ENCODE results near the gene MINK1. TPM values are rescaled to one million over a fixed set of nuclear protein-coding genes. Genes with fewer than 3 reads are reported as not detected.

Gene MINK1
- total and polyA plus RNA-seq, 2 of the 13 experiments (the other 11 are each of a cell fraction or from before 2014, with no cell fraction given) = 17.2 to 63.9 TPM

DNA sequence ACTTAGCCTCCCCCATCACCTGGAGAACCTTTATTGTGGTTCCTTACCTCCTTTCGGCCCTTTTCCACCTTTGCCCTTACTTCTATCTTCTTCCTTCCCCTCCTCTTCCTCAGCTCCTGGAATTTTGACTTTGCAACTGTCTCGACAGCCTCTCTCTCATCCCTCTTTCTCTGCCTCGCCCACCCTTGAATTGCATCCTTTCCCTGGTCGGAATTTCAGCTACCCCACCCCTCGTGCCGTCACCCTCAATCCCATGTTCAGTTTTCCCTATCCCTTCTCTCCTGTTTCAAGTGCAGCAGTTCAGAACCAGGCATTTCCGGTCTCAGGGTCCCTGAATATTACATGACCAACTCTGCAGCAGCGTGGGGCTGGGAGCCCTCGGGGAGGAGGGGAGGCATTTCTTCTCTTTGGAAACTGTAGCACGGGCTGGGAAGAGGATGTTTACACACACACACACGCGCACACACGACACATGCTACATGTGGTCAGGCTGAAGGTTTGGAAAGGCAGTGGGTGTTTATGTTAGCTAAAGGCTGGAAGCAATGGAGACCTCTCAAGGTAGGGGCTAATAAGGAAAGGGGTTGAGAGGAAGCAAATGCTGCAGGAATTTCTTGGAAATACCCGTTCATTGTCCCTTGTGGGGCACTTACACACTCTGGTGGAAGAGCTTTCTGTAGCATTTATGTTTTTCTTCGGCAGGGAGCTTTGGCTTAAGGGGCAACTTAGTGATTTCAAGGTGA lies 971 bp downstream of the MINK1 start:
- intact Hi-C loops (cut with micrococcal nuclease; ENCODE audit: unreplicated experiment) = loop anchor here (10.0 kb wide), 1 partner anchor 51 kb away; no protein-coding TSS in a partner anchor
- no peaks in the 10 kb centered on the region for H3K27me3 ChIP-seq (ENCODE audit: control insufficient read depth in 1 of 2, insufficient read depth in 2 of 2, low read length in 2 of 2)
- ATAC-seq (peak; percentile 70), DNase-seq (ENCODE audit: low spot score) (peak; percentile 68), FAIRE-seq (no peak)
- peaks cover 45% of the 10 kb centered on the region for H3K4me1 ChIP-seq (ENCODE audit: insufficient read depth, low read length)
- H3K4me3 ChIP-seq (replicated peaks in 1 of 3; ENCODE audit: insufficient read depth in 1 of 3, low read depth in 2 of 3, low read length in 3 of 3) = peak overlapping the region; percentile 67 to 97 (median 85)
- POLR2A ChIA-PET = interaction anchor here (0.7 to 3.8 kb wide), 8 partner anchors 8 to 126 kb away, joined by 3 to 31 read pairs (median 5); partner anchors contain the start of genes ARRB2, GLTPD2, PLD2 and PSMB6
- no peaks in the 10 kb centered on the region for H3K9me3 ChIP-seq (ENCODE audit: low read length)
- peak overlapping the region; percentile 78 for H3K9ac ChIP-seq (ENCODE audit: insufficient read depth, low read depth, low read length)
- in situ Hi-C loops (cut with HindIII; ENCODE audit: extremely low pct_ligation_motif_present, low pct_unique_long_range_greater_than_20kb) = no loop called here
- CTCF ChIA-PET (ENCODE audit: low intra/inter-chr PET ratio, low total read pairs) = no interaction called here
- peak overlapping the region; percentile 75 for H3K27ac ChIP-seq (ENCODE audit: extremely low read length, insufficient read depth, low read length)
- H3K4me2 ChIP-seq (ENCODE audit: low read depth, low read length) = peak overlapping the region; percentile 97
- H2AFZ ChIP-seq (ENCODE audit: low read length) = no peak overlapping the region
- H3K36me3 ChIP-seq (replicated peaks in 1 of 2; ENCODE audit: control insufficient read depth in 1 of 2, insufficient read depth in 2 of 2, low read length in 2 of 2) = peaks cover 2 to 9% of the 10 kb centered on the region in 2 experiments; a peak in 3 of 5 replicates
- H3K79me2 ChIP-seq (ENCODE audit: insufficient read depth, low read length) = peaks cover 51% of the 10 kb centered on the region
- WGBS (ENCODE audit: low lambda C conversion rate) = 1% methylated on average over 12 of the region's 15 CpGs
- TSS peak; percentile 50 for BruUV-seq (replicated peaks)
- peaks cover 18% of the 10 kb centered on the region; the same call in 1 of the 2 replicates for H4K20me1 ChIP-seq (ENCODE audit: insufficient read depth, low read length)
- TF ChIP-seq REPIN1 (CRISPR knock-in tag; IDR thresholded peaks at IDR 0.05; ENCODE audit: borderline replicate concordance, low read depth) (0 out of 2 replicates have a peak, but pooled peaks have one; percentile 37), ZNF713 (CRISPR knock-in tag; IDR thresholded peaks at IDR 0.05) (no peak), LCORL (IDR thresholded peaks at IDR 0.05) (no peak), LCORL (CRISPR knock-in tag; IDR thresholded peaks at IDR 0.05) (0 out of 2 replicates have a peak, but pooled peaks have one; percentile 5), DPF2 (CRISPR knock-in tag; IDR thresholded peaks at IDR 0.05; ENCODE audit: borderline replicate concordance, low read depth) (no peak), KDM5B (CRISPR knock-in tag; IDR thresholded peaks at IDR 0.05; ENCODE audit: borderline replicate concordance) (no peak; the same call in 1 of the 2 replicates), SMC3 (IDR thresholded peaks at IDR 0.05; ENCODE audit: low read length) (no peak), NFRKB (IDR thresholded peaks at IDR 0.05) (no peak), ZNF501 (CRISPR knock-in tag; IDR thresholded peaks at IDR 0.05) (peak; percentile 50), ZBTB20 (CRISPR knock-in tag; IDR thresholded peaks at IDR 0.05; ENCODE audit: borderline replicate concordance, low read depth) (peak; percentile 50; the same call in 1 of the 2 replicates), ZNF543 (CRISPR knock-in tag; IDR thresholded peaks at IDR 0.05) (0 out of 2 replicates have a peak, but pooled peaks have one; percentile 5), TBX2 (CRISPR knock-in tag; IDR thresholded peaks at IDR 0.05; ENCODE audit: borderline replicate concordance) (no peak; the same call in 1 of the 2 replicates), SNAI1 (CRISPR knock-in tag; IDR thresholded peaks at IDR 0.05; ENCODE audit: borderline replicate concordance) (no peak), GATAD1 (CRISPR knock-in tag; IDR thresholded peaks at IDR 0.05) (peak; percentile 14), ZNF230 (CRISPR knock-in tag; IDR thresholded peaks at IDR 0.05) (no peak), ZNF326 (CRISPR knock-in tag; IDR thresholded peaks at IDR 0.05; ENCODE audit: borderline replicate concordance) (no peak)
- TF ChIP-seq, protein P1, sequence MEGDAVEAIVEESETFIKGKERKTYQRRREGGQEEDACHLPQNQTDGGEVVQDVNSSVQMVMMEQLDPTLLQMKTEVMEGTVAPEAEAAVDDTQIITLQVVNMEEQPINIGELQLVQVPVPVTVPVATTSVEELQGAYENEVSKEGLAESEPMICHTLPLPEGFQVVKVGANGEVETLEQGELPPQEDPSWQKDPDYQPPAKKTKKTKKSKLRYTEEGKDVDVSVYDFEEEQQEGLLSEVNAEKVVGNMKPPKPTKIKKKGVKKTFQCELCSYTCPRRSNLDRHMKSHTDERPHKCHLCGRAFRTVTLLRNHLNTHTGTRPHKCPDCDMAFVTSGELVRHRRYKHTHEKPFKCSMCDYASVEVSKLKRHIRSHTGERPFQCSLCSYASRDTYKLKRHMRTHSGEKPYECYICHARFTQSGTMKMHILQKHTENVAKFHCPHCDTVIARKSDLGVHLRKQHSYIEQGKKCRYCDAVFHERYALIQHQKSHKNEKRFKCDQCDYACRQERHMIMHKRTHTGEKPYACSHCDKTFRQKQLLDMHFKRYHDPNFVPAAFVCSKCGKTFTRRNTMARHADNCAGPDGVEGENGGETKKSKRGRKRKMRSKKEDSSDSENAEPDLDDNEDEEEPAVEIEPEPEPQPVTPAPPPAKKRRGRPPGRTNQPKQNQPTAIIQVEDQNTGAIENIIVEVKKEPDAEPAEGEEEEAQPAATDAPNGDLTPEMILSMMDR (CRISPR knock-in tag; IDR thresholded peaks at IDR 0.05) = no peak
- TF ChIP-seq, protein P2, sequence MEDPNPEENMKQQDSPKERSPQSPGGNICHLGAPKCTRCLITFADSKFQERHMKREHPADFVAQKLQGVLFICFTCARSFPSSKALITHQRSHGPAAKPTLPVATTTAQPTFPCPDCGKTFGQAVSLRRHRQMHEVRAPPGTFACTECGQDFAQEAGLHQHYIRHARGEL (CRISPR knock-in tag; IDR thresholded peaks at IDR 0.05) = no peak
- TF ChIP-seq, protein P3, sequence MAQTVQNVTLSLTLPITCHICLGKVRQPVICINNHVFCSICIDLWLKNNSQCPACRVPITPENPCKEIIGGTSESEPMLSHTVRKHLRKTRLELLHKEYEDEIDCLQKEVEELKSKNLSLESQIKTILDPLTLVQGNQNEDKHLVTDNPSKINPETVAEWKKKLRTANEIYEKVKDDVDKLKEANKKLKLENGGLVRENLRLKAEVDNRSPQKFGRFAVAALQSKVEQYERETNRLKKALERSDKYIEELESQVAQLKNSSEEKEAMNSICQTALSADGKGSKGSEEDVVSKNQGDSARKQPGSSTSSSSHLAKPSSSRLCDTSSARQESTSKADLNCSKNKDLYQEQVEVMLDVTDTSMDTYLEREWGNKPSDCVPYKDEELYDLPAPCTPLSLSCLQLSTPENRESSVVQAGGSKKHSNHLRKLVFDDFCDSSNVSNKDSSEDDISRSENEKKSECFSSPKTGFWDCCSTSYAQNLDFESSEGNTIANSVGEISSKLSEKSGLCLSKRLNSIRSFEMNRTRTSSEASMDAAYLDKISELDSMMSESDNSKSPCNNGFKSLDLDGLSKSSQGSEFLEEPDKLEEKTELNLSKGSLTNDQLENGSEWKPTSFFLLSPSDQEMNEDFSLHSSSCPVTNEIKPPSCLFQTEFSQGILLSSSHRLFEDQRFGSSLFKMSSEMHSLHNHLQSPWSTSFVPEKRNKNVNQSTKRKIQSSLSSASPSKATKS (CRISPR knock-in tag; IDR thresholded peaks at IDR 0.05) = no peak
